Adrenal gland (tissue), 12 donors: Measurements from ENCODE around the gene KCNRG. TPM values are rescaled to one million over a fixed set of nuclear protein-coding genes. Genes with fewer than 3 reads are reported as not detected.

ENCODE experiments used
- DNase-seq, 7 donors: peaks; one replicate each; pipeline ENCODE4 v3.0.0-alpha.2; 2019 to 2020
- H3K27ac ChIP-seq, 5 donors: fragments of 200-600 bp; sonication (generic) in 4 of 5; 1 replicate in 3 of 5; 2 replicates in 2 of 5; pipeline versions ENCODE4 v1.5.1 to v1.8.0; 2016 to 2020; ENCODE audit warnings: mild to moderate bottlenecking in 1 of 5
- H3K27me3 ChIP-seq: fragments of 200-600 bp; 2 replicates; pipeline ENCODE4 v1.8.0; 2021
- H3K36me3 ChIP-seq, 2 donors: fragments of 200-600 bp; replicated peaks in 1 of 2; 1 replicate in 1 of 2; 2 replicates in 1 of 2; pipeline versions ENCODE4 v1.5.1 to v1.8.0; 2018 to 2022
- H3K4me1 ChIP-seq, 2 donors: fragments of 200-600 bp; replicated peaks in 1 of 2; 1 replicate in 1 of 2; 2 replicates in 1 of 2; pipeline versions ENCODE4 v1.5.1 to v1.8.0; 2018 to 2021
- H3K4me3 ChIP-seq, 4 donors: fragments of 200-600 bp; sonication (generic) in 3 of 4; one replicate each; pipeline ENCODE4 v1.5.1; 2016 to 2018
- H3K9me3 ChIP-seq, 3 donors: fragments of 200-600 bp; sonication (generic) in 1 of 3; replicated peaks in 1 of 3; 1 replicate in 2 of 3; 2 replicates in 1 of 3; pipeline versions ENCODE4 v1.5.1 to v1.8.0; 2016 to 2021
- CTCF ChIP-seq, 6 experiments: fragments of 450-650 bp in 4 of 6; fragments of 200-600 bp in 2 of 6; sonication (generic) in 1 of 6; IDR thresholded peaks; 1 replicate in 5 of 6; 2 replicates in 1 of 6; pipeline versions ENCODE4 v1.5.1 to v1.8.0; 2016 to 2021; ENCODE audit warnings: antibody characterized with exemption in 6 of 6, mild to moderate bottlenecking in 2 of 6, moderate library complexity in 1 of 6
- POLR2A ChIP-seq, 2 donors: fragments of 450-650 bp; IDR thresholded peaks; one replicate each; pipeline ENCODE4 v1.6.1; 2017; ENCODE audit warnings: antibody characterized with exemption in 2 of 2, mild to moderate bottlenecking in 2 of 2, moderate library complexity in 1 of 2
- WGBS, 4 donors: extraction: QIAGEN DNeasy Blood & Tissue Kit in 2 of 4; methylation state at CpG; one replicate each; pipeline versions ENCODE4 v1.1.5 to v1.1.7; 2013 to 2017; 5-methylcytosine and 5-hydroxymethylcytosine counted together
- intact Hi-C, 2 donors: fragments of 100-400 bp; cut with DNase I; formaldehyde crosslinking; loops; one replicate each; pipeline versions ENCODE4 v1.14.1 to v1.15.0; 2022 to 2023
- polyA plus RNA-seq, 3 donors: library from polyadenylated mRNA; stranded (reverse); fragments of 200-250 nt in 2 of 3; fragments of 350-450 nt in 1 of 3; fragmentation: Illumina TruSeq in 1 of 3; extraction: RNeasy Lipid Tissue Mini Kit (QIAGEN cat#74804) in 1 of 3; gene quantifications; one replicate each; pipeline ENCODE4 v1.2.3, GENCODE V29; 2013 to 2014
- total RNA-seq, 9 donors: library from RNA; depleted of rRNA in 4 of 9; stranded (reverse); fragments of >200 nt in 4 of 9; fragments of 120-200 nt in 1 of 9; fragmentation: NEBNext Ultra II Directional in 1 of 9; extraction: Animal tissue kit (Norgen Biotek cat#: 25700) in 1 of 9; gene quantifications; one replicate each; pipeline versions ENCODE4 v1.1.0 to v1.2.4, GENCODE V29; 2013 to 2023
- donor health status: healthy with polysubstance abuse.
- donor health status: Bipolar disorder and iron deficiency.
- donor health status: DM: yes; HTN: yes; CAD: no.
- donor health status: DM: no; HTN: no; CAD: no.
- donor health status: DM: no; HTN: no; CAD: no.
- donor health status: DM: yes; HTN: yes; CAD: no.

The KCNRG gene
- total and polyA plus RNA-seq, 12 donors = 0.14 to 2.8 (median 0.59) TPM; not detected in 1

GRCh38 chr13:49998714-49999624, 16.3 kb upstream of the KCNRG start:
- no peaks in the 10 kb centered on the region for H3K27me3 ChIP-seq
- peak overlapping the region in 1 of 4 donors; percentile 92 for H3K4me3 ChIP-seq
- no peak for DNase-seq
- 83 to 86% (median 84%) methylated on average over 16 to 22 of the region's 22 CpGs for WGBS, 4 donors
- no peak overlapping the region for H3K27ac ChIP-seq
- H3K4me1 ChIP-seq = peaks cover 23 to 50% of the 10 kb centered on the region in 2 donors
- H3K9me3 ChIP-seq = no peaks in the 10 kb centered on the region
- H3K36me3 ChIP-seq = peaks cover 0 to 18% of the 10 kb centered on the region in 2 donors
- intact Hi-C loops = loop anchor here in 1 of 2 donors (10.0 kb wide), 1 partner anchor 86 kb away; no protein-coding TSS in a partner anchor
- TF ChIP-seq POLR2A (IDR thresholded peaks at IDR 0.05) (no peak), CTCF (IDR thresholded peaks at IDR 0.05) (no peak)

- Histone ChIP-seq H3K9me3 (no peaks in the 10 kb centered on the region), H3K27ac (peak overlapping the region in 1 of 5 donors; percentile 2), H3K4me3 (no peak overlapping the region), H3K4me1 (peaks cover 26 to 51% of the 10 kb centered on the region in 2 donors), H3K36me3 (peaks cover 0 to 18% of the 10 kb centered on the region in 2 donors), H3K27me3 (no peaks in the 10 kb centered on the region)
- TF ChIP-seq CTCF (IDR thresholded peaks at IDR 0.05) = no peak
- no peak for TF ChIP-seq POLR2A (IDR thresholded peaks at IDR 0.05)
- intact Hi-C loops = no loop called here
- 26 to 51% (median 45%) methylated on average over 1 of the region's 1 CpG for WGBS, 4 donors
- DNase-seq = no peak
These were observed 14.0 kb upstream of the KCNRG start for GRCh38 chr13:50001287-50001686.

- Histone ChIP-seq H3K27me3 (no peaks in the 10 kb centered on the region), H3K4me3 (no peak overlapping the region), H3K9me3 (no peaks in the 10 kb centered on the region), H3K4me1 (peaks cover 11 to 15% of the 10 kb centered on the region in 2 donors), H3K27ac (peak overlapping the region in 1 of 5 donors; percentile 38), H3K36me3 (peaks cover 0 to 7% of the 10 kb centered on the region in 2 donors)
- intact Hi-C loops = no loop called here
- TF ChIP-seq CTCF (IDR thresholded peaks at IDR 0.05) = no peak
- no peak for TF ChIP-seq POLR2A (IDR thresholded peaks at IDR 0.05)
- 92 to 97% (median 95%) methylated on average over 7 of the region's 7 CpGs for WGBS, 4 donors
- DNase-seq = no peak
These were observed 8.7 kb upstream of the KCNRG start for GRCh38 chr13:50006426-50007135.

GRCh38 chr13:50011461-50011860, 3.8 kb upstream of the KCNRG start:
- TF ChIP-seq POLR2A (IDR thresholded peaks at IDR 0.05) = no peak
- no peak for TF ChIP-seq CTCF (IDR thresholded peaks at IDR 0.05)
- intact Hi-C loops = no loop called here
- H3K36me3 ChIP-seq = peaks cover 0 to 19% of the 10 kb centered on the region in 2 donors

More at GRCh38 chr13:50011461-50011860, 3.8 kb upstream of the KCNRG start:
- Histone ChIP-seq H3K9me3 (no peaks in the 10 kb centered on the region), H3K4me3 (no peak overlapping the region), H3K4me1 (peaks cover 8 to 10% of the 10 kb centered on the region in 2 donors), H3K27me3 (no peaks in the 10 kb centered on the region), H3K27ac (no peak overlapping the region)
- 87 to 92% (median 92%) methylated on average over 1 of the region's 1 CpG for WGBS, 4 donors
- no peak for DNase-seq
